ENCODE results near the gene CFAP157.

Gene CFAP157

GRCh38 chr9:127763918-127764384 is 57.2 kb downstream of the CFAP157 start:
- H3K4me1 ChIP-seq (ENCODE audit: control insufficient read depth, insufficient read depth, low read length), result no peaks in the 10 kb centered on the region
- H3K4me3 ChIP-seq (ENCODE audit: low read length), result no peak overlapping the region
- no peak overlapping the region for H3K27ac ChIP-seq (ENCODE audit: low read depth, low read length)
- H3K27me3 ChIP-seq (ENCODE audit: control insufficient read depth, insufficient read depth, low read length), result no peaks in the 10 kb centered on the region
- H3K9ac ChIP-seq (ENCODE audit: low read length), result no peak overlapping the region
- no peaks in the 10 kb centered on the region for H3K36me3 ChIP-seq (ENCODE audit: control insufficient read depth, insufficient read depth, low read length)

- Histone ChIP-seq H3K4me3 (ENCODE audit: low read length) (no peak overlapping the region), H3K27ac (ENCODE audit: low read depth, low read length) (no peak overlapping the region), H3K4me1 (ENCODE audit: control insufficient read depth, insufficient read depth, low read length) (no peaks in the 10 kb centered on the region), H3K9ac (ENCODE audit: low read length) (no peak overlapping the region), H3K36me3 (ENCODE audit: control insufficient read depth, insufficient read depth, low read length) (no peaks in the 10 kb centered on the region), H3K27me3 (ENCODE audit: control insufficient read depth, insufficient read depth, low read length) (no peaks in the 10 kb centered on the region)
These were observed 58.6 kb downstream of the CFAP157 start for GRCh38 chr9:127765418-127765817.

Data from rectal smooth muscle tissue (tissue), 1 donor.